H9 (cell line): Measurements from ENCODE around the gene FOXC2. TPM values are rescaled to one million over a fixed set of nuclear protein-coding genes. Genes with fewer than 3 reads are reported as not detected.

Experiments
- DNase-seq: peaks from one replicate; pipeline ENCODE4 v3.0.0-alpha.2; 2017
- H2AFZ ChIP-seq: one replicate; pipeline ENCODE4 v1.6.1; 2013; ENCODE audit warnings: mild to moderate bottlenecking, low read length, control low read depth, moderate library complexity
- H2AK5ac ChIP-seq: 2 replicates; pipeline ENCODE4 v1.6.1; 2013; ENCODE audit warnings: low read length, control low read depth, mixed read lengths; ENCODE audit not compliant: insufficient read length
- H2BK120ac ChIP-seq: one replicate; pipeline ENCODE4 v1.6.1; 2013; ENCODE audit warnings: low read depth, mild to moderate bottlenecking, low read length, control low read depth, inconsistent platforms; ENCODE audit not compliant: poor library complexity, severe bottlenecking
- H2BK12ac ChIP-seq: 2 replicates; pipeline ENCODE4 v1.6.1; 2013; ENCODE audit warnings: low read length, control low read depth, mixed read lengths, low read depth; ENCODE audit not compliant: insufficient read length
- H2BK15ac ChIP-seq: 2 replicates; pipeline ENCODE4 v1.6.1; 2013; ENCODE audit warnings: low read depth, low read length, control low read depth
- H2BK20ac ChIP-seq: one replicate; pipeline ENCODE4 v1.6.1; 2013; ENCODE audit warnings: low read depth, mild to moderate bottlenecking, low read length, control low read depth, inconsistent platforms; ENCODE audit not compliant: poor library complexity, severe bottlenecking
- H2BK5ac ChIP-seq: 2 replicates; pipeline ENCODE4 v1.6.1; 2013; ENCODE audit warnings: low read length, control low read depth, mixed read lengths; ENCODE audit not compliant: insufficient read length
- H3K14ac ChIP-seq: 2 replicates; pipeline ENCODE4 v1.6.1; 2013; ENCODE audit warnings: low read length, control low read depth; ENCODE audit not compliant: insufficient read depth
- H3K18ac ChIP-seq: 2 replicates; pipeline ENCODE4 v1.6.1; 2013; ENCODE audit warnings: low read depth, mild to moderate bottlenecking, mixed read lengths, low read length, control low read depth; ENCODE audit not compliant: insufficient read length
- H3K23ac ChIP-seq: 2 replicates; pipeline ENCODE4 v1.6.1; 2013; ENCODE audit warnings: low read length, control low read depth, mixed read lengths, low read depth; ENCODE audit not compliant: insufficient read length
- H3K23me2 ChIP-seq: 2 replicates; pipeline ENCODE4 v1.6.1; 2013; ENCODE audit warnings: low read depth, mild to moderate bottlenecking, mixed read lengths, low read length, control low read depth; ENCODE audit not compliant: insufficient read length, poor library complexity, severe bottlenecking
- H3K27ac ChIP-seq: 2 replicates; pipeline ENCODE4 v1.5.1; 2013; ENCODE audit warnings: low read length, control low read depth, mixed read lengths, low read depth; ENCODE audit not compliant: insufficient read length
- H3K27me3 ChIP-seq: 2 replicates; pipeline ENCODE4 v1.6.1; 2013; ENCODE audit warnings: low read length, control low read depth, inconsistent platforms; ENCODE audit not compliant: insufficient read depth
- H3K4ac ChIP-seq: 2 replicates; pipeline ENCODE4 v1.6.1; 2013; ENCODE audit warnings: low read depth, mild to moderate bottlenecking, control low read depth, inconsistent platforms, low read length, moderate library complexity
- H3K4me1 ChIP-seq: 2 replicates; pipeline ENCODE4 v1.6.1; 2013; ENCODE audit warnings: low read length, control low read depth, inconsistent platforms; ENCODE audit not compliant: insufficient read depth
- H3K4me2 ChIP-seq: 2 replicates; pipeline ENCODE4 v1.6.1; 2013; ENCODE audit warnings: low read length, control low read depth, mixed read lengths; ENCODE audit not compliant: insufficient read length, insufficient read depth
- H3K56ac ChIP-seq: 2 replicates; pipeline ENCODE4 v1.6.1; 2013; ENCODE audit warnings: low read depth, mild to moderate bottlenecking, mixed read lengths, low read length, control low read depth; ENCODE audit not compliant: insufficient read length
- H3K79me1 ChIP-seq: 2 replicates; pipeline ENCODE4 v1.6.1; 2013; ENCODE audit warnings: low read depth, mild to moderate bottlenecking, moderate library complexity, low read length, control low read depth, inconsistent platforms; ENCODE audit not compliant: insufficient read depth, poor library complexity, severe bottlenecking
- H3K79me2 ChIP-seq: 2 replicates; pipeline ENCODE4 v1.6.1; 2013; ENCODE audit warnings: low read length, control low read depth, inconsistent platforms; ENCODE audit not compliant: insufficient read depth
- H3K9ac ChIP-seq: 2 replicates; pipeline ENCODE4 v1.6.1; 2013; ENCODE audit warnings: low read length, control low read depth, mixed read lengths; ENCODE audit not compliant: insufficient read length; ENCODE audit errors: extremely low read depth
- H3K9me3 ChIP-seq: one replicate; pipeline ENCODE4 v1.6.1; 2013; ENCODE audit warnings: low read depth, low read length, inconsistent platforms; ENCODE audit not compliant: control insufficient read depth
- H3T11ph ChIP-seq: one replicate; pipeline ENCODE4 v1.6.1; 2013; ENCODE audit warnings: mild to moderate bottlenecking, low read length, control low read depth, inconsistent platforms
- H4K20me1 ChIP-seq: one replicate; pipeline ENCODE4 v1.6.1; 2013; ENCODE audit not compliant: control insufficient read depth, insufficient read length, insufficient read depth
- H4K5ac ChIP-seq: 2 replicates; pipeline ENCODE4 v1.6.1; 2013; ENCODE audit warnings: low read depth, mild to moderate bottlenecking, mixed read lengths, low read length, control low read depth; ENCODE audit not compliant: insufficient read length
- H4K8ac ChIP-seq: replicated peaks from 2 replicates; pipeline ENCODE4 v1.6.1; 2013; ENCODE audit warnings: low read length, control low read depth, mixed read lengths, low read depth; ENCODE audit not compliant: insufficient read length
- H4K91ac ChIP-seq: 2 replicates; pipeline ENCODE4 v1.6.1; 2013; ENCODE audit warnings: low read depth, mild to moderate bottlenecking, moderate library complexity, mixed read lengths, low read length, control low read depth; ENCODE audit not compliant: insufficient read length
- H3K27ac Mint-ChIP-seq, 3 experiments: 2 replicates in 2 of 3; 3 replicates in 1 of 3; pipeline ENCODE4 v1.8.0; 2020 to 2021; ENCODE audit warnings: mixed read lengths in 3 of 3, mild to moderate bottlenecking in 1 of 3, moderate library complexity in 1 of 3
- H3K27me3 Mint-ChIP-seq: 2 replicates; pipeline ENCODE4 v1.8.0; 2021; ENCODE audit warnings: low read depth, mild to moderate bottlenecking, moderate library complexity, mixed read lengths
- H3K36me3 Mint-ChIP-seq, 3 experiments: 2 replicates in 2 of 3; 3 replicates in 1 of 3; pipeline ENCODE4 v1.8.0; 2020 to 2021; ENCODE audit warnings: low read depth in 3 of 3, mixed read lengths in 3 of 3; ENCODE audit not compliant: insufficient read depth in 1 of 3
- H3K4me1 Mint-ChIP-seq, 2 experiments: 2 replicates each; pipeline ENCODE4 v1.8.0; 2020; ENCODE audit warnings: mixed read lengths in 2 of 2
- H3K4me3 Mint-ChIP-seq, 2 experiments: 2 replicates in 1 of 2; 3 replicates in 1 of 2; pipeline ENCODE4 v1.8.0; 2020 to 2021; ENCODE audit warnings: mild to moderate bottlenecking in 2 of 2, mixed read lengths in 2 of 2, moderate library complexity in 1 of 2
- H3K9me3 Mint-ChIP-seq, 2 experiments: 2 replicates in 1 of 2; 3 replicates in 1 of 2; pipeline ENCODE4 v1.8.0; 2020; ENCODE audit warnings: mild to moderate bottlenecking in 2 of 2, mixed read lengths in 2 of 2, moderate library complexity in 1 of 2
- CTCF ChIP-seq: fragments of 200-600 bp; sonication (generic); conservative IDR thresholded peaks from 3 replicates; pipeline ENCODE4 v1.8.0; 2021; ENCODE audit warnings: antibody characterized with exemption, mild to moderate bottlenecking
- WGBS: extraction: QIAGEN DNeasy Blood & Tissue Kit; methylation state at CpG from one replicate; pipeline ENCODE4 v1.1.7; 2013; ENCODE audit warnings: missing lambda C conversion rate, low lambda C conversion rate, mixed read lengths; ENCODE audit not compliant: insufficient read length; ENCODE audit errors: extremely low coverage; 5-methylcytosine and 5-hydroxymethylcytosine counted together
- total RNA-seq: library from RNA; stranded (reverse); gene quantifications from 2 replicates; pipeline ENCODE4 v1.2.1, GENCODE V29; 2021

Gene FOXC2
- total RNA-seq, 1 experiment from 2014 or later: not detected

- no CpG with 5 or more reads among the region's 4 CpGs for WGBS
- H3K4me1 Mint-ChIP-seq: peaks cover 0 to 10% of the 10 kb centered on the region in 2 experiments; a peak in 2 of 4 replicates
- Histone ChIP-seq H3K18ac (no peak overlapping the region), H3K9me3 (no peaks in the 10 kb centered on the region), H3K4me2 (no peak overlapping the region), H4K8ac (no peak overlapping the region), H3K27ac (no peak overlapping the region), H3K79me1 (no peaks in the 10 kb centered on the region), H3K79me2 (no peaks in the 10 kb centered on the region), H2BK15ac (no peak overlapping the region), H3K23ac (no peak overlapping the region), H3K4me1 (no peaks in the 10 kb centered on the region), H3T11ph (no peak overlapping the region), H2BK5ac (no peak overlapping the region), H4K91ac (no peak overlapping the region), H2AK5ac (no peak overlapping the region), H3K14ac (no peak overlapping the region), H2BK120ac (no peak overlapping the region), H3K4ac (no peak overlapping the region), H3K23me2 (no peaks in the 10 kb centered on the region), H2BK20ac (no peak overlapping the region), H3K56ac (no peak overlapping the region), H3K27me3 (no peaks in the 10 kb centered on the region), H2AFZ (no peak overlapping the region), H3K9ac (no peak overlapping the region), H4K20me1 (no peaks in the 10 kb centered on the region), H2BK12ac (no peak overlapping the region), H4K5ac (no peak overlapping the region)
- no peak overlapping the region for H3K4me3 Mint-ChIP-seq
- H3K9me3 Mint-ChIP-seq: no peaks in the 10 kb centered on the region
- DNase-seq: no peak
- H3K36me3 Mint-ChIP-seq: no peaks in the 10 kb centered on the region
- TF ChIP-seq CTCF: no peak
- H3K27me3 Mint-ChIP-seq: peaks cover 52% of the 10 kb centered on the region
- H3K27ac Mint-ChIP-seq: no peak overlapping the region
Measured at GRCh38 chr16:86590501-86591144, 24.0 kb downstream of the FOXC2 start.
